GM04504 (cell line): ENCODE data around the gene CRACDL.
"Not testable (repeated sequence)": the region's sequence is repeated elsewhere in the genome, so short reads cannot be mapped to it uniquely, and the experiment has no call there.

Experiments
- DNase-seq: peaks from one replicate; pipeline ENCODE4 v3.0.0-alpha.2; 2012; ENCODE audit warnings: low read depth

CRACDL gene

DNA sequence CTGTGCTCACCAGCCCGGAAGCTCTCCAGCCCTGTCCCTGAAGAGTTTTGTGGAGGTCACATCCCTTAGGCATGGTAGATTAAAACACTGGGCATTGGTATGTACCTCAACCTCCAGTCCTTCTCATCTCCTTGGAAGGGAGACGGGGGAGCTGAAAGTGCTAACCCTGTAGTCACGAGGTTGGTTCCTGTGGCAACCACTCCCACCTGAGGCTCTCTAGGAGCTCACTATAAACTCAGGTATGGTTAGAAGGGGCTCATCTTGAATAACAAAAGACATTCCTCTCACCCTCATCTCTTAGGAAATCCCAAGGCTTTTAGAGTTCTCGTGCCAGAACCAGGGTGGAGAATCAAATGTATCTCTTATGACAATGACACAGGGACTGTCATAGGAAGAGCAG is 162.1 kb downstream of the CRACDL start:
- no peak for DNase-seq

DNA sequence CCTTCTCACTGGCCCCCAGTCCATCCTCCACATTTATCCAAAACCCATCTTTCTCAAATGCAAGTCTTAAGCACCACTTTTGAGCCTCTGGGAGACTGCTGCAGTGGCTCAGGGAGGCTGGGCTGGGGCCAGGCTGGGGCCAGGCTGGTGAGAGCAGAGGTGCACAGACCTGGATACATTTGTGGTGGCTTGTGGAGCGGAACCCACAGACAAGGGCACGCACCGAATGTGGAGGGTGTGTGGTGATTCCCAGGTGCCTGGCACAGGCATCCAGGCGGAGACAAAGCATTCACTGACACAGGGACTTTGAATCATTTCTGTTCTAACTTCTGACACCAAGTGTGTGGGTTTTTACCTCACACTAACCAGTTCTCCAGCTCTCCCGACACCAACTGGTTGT is 162.9 kb downstream of the CRACDL start:
- DNase-seq, result no peak

DNA sequence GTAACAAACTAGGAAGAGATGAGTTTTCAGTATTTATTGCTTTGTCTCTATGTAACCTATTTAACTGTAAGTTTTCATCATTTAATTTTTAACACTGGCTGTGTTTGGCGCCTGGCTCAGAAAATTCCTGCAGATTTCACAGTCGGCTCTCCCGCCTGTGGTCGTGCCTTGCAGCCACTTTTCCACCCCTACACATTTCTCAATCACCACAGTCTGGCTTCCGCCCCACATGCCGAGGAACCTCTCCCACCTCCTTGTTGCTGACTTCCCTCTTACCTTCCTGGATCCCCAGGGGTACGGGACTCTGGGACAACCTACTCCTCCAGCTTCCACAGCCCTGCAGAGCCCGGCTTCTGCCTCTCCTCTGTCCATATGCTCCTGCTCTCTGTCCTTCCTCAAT is 163.5 kb downstream of the CRACDL start:
- DNase-seq, result no peak

DNA sequence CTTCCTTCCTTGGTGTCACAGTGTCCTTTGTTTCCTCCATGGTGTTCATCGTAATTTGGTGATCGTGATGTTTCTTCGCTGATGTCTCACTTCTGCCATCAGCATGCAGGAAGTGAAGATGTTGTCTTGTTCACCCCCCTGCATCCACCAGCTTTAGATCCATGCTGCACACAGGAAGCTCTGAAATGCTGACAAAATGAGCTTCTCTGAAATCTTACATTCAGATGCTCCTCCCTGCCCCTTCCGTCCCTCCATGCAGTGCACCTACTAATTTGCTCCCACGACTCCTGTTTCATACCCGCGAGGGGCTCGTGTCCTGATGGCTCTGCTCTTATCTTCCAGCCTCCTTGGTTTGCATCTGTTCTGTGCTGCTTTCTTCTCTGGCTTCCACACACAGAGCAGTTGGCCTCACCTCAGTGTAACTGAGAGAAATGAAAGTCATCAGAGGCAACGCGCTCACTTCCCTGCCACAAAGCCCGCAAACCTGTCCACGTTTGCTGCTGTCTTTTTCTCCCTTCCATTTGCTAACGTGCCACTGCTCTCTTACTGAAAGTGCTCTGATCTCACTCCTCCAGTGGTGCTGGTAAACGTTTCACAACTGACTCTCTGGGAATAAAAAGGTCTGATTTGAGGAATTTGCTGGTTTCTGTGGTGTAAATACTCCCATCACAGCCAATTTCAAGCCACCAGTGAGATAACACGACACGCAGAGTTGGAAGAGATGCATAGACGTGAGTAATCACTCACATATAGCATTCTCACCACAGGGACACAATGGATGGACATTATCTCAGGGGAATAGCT is 164.1 kb downstream of the CRACDL start:
- DNase-seq, result no peak

DNA sequence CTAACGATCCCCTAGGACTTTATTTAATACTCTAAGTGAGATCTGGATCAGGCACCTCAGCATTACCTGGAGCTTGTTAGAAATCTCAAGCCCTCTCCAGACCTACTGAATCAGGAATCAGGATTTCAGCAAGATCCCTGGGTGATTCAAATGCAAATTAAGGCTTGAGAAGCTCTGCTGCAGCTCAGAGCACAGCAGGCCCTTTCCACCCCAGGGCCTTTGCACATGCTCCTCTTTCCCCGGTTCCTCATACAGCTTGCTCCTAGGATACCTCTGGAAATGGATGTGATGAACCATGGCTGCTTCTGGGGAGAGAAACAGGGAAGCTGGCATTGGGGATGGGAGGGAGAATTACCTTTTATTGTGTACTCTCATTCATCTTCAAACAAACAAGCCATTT is 164.8 kb downstream of the CRACDL start:
- DNase-seq, result no peak

DNA sequence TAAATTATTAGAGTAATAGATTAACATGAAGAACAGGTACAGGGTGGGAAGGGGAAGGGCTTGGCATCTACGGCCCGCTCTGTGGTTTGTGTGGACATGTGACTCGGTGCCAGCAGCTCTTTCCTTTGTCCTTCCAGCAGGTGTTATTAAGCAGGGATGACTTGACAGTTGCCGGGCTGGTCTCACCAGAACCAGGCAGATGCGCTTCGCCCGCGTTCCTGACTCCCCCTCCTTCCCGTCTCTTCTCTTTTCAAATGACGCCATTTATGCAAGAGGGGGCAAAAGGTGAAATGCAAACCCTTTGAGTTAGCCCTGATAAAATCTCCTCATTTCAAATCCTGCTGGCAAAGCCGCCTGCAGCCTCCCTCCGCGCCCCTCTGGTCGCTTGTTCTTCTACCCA is 166.2 kb downstream of the CRACDL start:
- DNase-seq, result no peak

DNA sequence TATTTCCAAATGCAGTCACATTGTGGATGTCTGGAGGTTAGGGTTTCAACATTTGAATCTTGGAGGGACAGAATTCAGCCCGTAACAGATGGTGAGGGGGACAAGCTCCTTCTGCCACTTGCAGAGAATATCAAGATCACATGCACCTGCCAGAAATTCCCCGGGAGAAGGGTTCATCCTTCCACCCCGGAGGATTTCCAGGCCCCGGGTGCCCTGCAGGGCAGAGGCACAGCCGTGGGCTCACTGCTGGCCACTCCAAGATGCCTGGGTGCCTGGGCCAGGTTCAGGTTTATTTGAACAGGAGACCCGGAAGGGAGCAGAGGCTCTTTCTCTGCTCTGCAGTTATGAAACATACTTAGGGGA is 166.9 kb downstream of the CRACDL start:
- DNase-seq, result no peak

DNA sequence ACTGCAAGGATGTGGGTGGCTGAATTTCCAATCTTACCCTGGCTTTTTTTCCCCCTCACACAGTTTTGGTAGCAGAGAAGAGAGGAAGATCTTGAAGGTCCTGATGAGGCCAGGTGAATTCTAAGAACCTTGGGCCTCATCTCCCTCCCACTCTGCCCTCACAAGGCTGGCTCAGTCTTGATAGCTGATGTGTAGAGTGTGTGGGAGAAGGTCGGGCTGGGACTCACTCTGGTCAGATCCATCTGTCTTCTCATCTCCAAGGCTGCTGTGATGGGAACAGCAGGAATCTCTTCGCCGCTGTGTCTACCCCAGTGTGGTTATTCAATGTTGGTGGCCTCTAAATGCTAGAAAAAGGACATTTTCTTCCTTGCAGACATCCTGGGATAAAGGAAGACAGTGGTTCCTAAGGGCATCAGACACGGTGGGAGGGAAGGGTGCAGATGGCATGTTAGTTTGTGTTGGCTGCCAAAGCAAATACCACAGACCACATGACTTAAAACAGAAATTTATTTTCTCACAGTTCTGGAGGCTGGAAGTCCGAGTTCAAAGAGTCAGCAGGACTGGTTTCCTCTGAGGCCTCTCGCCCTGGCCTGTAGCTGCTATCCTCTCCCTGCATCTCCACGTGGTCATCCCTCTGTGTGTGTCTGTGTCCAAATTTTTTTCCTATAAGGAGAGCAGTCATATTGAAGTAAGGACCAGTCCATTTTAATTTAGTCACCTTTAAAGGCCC is 167.5 kb downstream of the CRACDL start:
- no peak for DNase-seq

DNA sequence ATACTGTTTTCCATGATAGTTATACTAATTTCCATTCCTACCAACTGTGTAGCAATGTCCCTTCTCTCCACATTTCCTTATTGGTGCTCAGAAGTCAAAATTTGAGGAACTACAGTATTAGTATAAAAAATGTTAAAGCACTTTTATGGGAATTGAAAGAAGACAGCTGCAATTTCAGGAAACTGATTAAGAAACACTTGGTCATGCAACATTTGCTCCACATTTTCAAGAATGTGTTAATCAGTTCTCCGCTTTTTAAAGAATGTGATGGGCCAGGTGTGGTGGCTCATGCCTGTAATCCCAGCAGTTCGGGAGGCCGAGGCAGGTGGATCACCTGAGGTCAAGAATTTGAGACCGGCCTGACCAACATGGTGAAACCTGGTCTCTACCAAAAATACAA is 171.5 kb downstream of the CRACDL start:
- no peak for DNase-seq

DNA sequence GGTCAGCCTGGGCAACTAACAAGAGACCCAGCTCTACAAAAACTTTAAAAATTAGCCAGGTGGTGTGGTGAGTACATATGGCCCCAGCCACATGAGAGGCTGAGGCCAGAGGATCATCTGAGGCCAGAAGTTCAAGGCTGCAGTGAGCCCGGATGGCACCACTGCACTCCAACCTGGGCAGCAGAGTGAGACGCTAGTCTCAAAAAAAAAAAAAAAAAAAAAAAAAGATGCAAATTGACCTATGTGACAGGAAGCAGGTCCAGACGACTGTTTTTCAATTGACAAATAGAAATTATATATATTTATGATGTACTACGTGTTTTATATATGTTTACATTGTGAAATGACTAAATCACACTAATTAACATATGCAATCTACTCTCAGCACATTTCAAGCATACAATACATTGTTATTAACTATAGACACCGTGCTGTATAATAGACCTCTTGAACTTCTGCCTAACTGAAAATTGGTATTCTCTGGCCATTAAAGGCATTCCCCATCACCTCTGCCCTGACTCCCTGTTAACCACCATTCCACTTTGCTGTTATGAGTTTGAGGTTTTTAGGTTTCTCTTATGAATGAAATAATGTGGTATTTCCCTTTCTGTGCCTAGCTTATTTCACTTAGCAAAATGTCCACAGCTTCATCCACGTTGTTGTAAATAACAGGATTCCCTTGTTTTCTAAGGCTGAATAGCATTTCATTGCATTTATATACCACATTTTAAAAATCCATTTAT is 172.6 kb downstream of the CRACDL start:
- DNase-seq, result no peak

DNA sequence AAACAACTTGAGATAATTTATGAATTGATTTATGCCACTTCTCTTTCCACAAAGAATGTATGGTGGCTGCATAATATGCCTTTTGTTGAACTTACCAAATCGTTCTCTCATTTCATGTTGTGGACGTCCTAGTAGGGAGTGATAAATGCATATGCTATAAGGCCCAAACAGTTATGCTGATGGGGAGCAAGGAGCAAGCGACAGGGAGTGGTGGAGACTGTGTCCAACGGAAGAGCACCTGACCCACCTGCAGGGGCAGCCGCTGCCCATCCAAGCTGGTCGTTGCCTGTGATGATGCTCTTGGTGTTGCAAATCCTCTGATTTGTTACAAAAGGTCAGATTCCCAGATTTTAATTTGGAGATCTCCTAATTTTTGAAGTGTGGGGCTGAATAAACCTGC is 174.1 kb downstream of the CRACDL start:
- DNase-seq, result no peak

DNA sequence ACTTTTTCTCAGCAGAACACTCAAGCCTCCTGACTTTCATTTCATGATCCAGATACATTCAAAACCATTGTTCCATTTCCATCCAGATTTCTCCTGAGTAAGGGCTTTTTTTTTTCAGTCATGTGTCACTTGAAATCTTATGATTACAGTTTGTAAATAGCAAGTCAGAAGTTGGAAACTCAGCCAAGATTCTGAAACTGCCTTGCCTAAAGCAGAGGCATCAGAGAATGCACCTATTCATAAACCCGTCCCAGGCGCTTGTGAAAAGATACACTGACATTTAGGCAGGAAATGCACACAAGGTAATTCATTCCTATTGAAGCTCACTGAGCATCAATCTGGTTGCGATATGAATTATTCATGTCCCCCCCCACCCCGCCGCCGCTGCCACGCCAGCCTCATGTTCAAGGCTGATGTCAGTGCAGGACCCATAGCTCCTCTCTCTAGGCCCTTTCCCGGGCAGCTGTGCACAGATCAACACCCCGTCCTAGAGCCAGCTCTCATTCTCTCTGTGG is 174.7 kb downstream of the CRACDL start:
- no peak for DNase-seq

DNA sequence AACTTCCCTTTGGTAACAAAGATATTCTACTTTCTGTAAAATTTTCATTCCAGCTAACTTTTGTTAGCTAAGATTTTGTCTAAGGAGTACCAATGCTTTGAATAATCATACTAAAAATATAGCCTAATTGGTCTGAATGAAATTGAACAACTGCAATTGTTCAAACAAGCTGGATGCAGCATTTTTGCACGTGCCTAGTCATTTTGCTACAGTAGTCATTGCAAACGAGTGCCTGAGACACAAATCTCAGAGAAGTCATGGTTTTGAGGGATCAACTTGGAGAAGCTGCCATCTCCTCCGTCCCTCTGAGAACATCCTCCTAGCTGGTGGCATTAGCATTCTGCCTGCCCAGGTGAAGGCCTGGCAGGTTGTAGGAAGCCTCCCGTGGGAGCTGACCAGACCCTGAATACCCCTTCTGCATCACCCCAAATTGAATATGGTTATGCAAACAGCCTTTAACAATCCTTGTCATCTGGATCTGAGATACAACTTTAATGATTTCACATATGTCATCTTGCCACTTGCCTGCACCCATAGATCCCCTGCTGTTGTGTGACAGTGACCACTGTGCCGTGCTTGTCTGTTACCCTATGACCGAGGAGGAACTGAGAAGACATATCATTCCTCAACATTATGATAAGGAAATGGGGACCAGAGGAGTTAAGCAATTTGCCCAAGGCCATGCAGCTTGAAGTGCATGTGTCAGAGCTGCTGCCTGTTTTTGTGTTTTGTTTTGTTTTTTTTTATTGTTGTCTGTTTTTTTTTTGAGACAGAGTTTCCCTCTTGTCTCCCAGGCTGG is 176.0 kb downstream of the CRACDL start:
- no peak for DNase-seq

DNA sequence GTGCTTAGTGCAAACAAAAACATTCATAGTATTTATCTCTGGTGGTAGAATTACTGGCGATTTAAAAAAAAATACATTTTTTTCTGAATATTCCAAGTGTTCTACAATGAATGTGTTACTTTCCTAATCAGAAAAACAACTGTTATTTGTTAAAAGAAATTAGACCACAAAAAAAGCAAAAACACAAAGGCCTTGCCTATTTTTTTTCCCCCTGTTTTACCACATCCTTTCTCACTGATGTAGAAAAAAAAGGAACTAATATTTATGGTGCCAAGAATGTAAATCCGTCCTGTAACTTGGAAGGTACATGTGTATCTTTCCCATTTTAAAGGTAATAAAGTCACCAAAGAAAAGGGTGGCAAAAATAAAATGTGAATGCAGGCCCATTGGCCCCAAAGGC is 176.7 kb downstream of the CRACDL start:
- DNase-seq, result no peak

DNA sequence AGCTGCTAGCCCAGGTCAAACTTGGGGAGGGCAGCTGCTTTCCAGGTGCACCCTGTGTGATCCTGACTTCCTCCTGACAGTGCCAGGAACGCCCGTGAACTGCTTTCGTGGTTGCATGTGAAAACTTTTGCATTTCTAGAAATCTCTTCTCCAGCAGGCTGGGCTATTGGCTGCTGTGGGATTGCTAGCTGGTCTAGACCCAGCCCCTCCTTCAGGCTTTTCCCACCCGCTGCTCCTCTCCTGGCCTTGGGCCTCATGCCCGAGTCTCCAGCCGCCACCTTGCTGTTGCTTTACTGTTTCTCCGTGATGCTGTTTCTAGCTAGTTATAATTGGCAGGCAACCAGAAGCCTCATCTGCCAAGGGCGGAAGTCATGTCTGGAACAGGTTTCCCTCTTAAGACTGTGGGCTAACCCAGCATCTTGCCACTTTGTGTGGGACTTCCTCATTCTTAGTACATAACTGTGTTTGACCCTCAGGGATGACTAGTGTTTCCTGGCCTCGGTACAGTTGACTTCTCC is 178.1 kb downstream of the CRACDL start:
- peak; percentile 68 for DNase-seq

DNA sequence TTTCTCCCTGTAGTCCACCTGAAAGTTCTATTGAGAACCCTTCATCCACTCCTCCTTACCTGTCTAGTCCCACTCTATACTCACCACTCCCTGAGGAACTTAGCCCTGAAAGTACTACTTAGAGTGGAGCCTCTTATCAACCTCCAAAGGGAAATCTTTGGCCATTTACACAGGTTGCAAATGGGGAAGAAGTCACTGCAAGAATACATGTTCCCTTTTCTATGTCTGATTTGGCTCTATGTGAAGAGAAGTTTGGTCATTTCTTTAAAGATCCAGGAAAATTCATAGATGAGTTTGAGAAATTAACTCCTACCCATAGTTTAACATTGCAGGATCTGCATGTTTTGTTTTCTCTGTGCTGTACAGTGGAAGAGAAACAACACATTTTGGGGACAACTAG is 182.2 kb downstream of the CRACDL start:
- DNase-seq, result no peak

DNA sequence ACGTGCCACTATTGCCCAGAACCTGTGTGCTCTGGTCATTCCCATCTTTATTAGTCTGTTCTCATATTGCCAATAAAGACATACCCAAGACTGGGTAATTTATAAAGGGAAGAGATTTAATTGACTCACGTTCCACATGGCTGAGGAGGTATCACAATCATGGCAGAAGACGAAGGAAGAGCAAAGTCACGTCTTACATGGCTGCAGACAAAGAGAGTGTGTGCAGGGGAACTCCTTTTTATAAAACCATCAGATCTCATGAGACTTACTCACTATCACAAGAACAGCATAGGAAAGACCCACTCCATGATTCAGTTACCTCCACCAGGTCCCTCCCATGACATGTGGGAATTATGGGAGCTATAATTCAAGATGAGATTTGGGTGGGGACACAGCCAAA is 183.3 kb downstream of the CRACDL start:
- DNase-seq, result not testable (repeated sequence)

DNA sequence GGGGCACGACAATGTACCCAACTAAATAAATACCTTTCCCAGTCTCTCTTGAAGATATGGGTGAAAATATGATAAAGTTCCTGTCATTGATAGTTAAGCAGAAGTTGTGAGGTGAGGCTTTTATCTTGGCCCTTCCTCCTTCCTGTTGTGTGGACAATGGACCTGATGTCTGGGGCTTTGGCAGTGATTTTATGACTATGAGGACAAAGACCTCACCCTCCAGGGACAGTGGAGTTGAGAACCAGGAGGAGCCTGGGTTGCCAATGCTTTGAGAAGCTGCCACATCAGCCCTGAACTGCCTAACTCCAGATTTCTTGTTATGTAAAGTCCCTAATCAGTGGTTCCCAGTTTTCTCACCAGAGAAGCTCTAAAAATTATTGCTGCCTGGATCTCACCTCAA is 184.3 kb downstream of the CRACDL start:
- no peak for DNase-seq

DNA sequence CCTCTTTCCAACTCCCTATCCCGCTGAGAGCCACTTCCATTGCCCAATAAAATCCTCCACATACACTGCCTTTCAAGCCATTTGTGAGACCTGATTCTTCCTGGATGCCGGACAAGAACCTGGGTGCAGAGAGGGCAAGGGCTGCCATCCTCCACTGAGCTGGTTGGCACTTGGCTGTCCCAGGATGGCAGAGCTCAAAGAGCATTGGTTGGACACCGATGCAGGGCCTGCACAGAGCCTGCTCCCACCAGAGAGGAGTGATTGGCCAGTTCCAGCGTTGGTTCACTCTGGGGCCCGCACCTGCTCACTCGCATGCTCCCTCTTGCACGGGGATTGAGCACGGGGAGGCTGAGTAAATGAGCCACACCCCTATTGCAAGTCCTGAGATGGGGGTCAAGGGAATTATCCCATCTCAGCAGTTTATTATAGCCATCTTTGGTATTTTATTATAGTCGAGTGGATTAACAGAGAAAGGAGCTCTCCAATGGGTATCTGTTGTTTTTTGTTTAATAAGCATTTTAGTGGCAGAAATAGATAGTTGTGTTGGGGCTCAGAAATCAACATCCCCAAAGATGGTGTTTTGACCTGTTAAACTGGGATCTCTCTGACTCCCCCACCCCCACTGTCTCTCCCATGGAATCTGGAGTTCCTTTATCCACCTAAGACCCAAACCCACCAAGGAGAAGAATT is 185.3 kb downstream of the CRACDL start:
- no peak for DNase-seq

DNA sequence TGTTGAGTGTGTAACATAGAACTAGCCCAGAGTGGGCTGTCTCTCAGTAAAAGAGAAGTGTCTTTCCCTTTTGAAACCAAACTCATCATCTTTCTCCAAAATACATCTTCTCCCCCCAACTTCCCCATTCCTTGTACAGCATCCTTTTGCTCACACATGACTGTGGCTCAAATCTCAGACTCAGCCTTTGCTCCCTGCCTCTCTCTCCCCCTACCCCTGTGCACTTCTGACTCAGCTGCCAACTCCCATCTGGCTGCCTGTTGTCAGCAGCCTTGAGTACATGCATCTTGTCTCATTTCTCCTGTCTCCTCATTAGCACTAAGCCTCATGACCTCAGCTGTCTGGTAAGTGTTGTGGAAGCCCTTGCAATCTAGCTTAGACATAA is 187.0 kb downstream of the CRACDL start:
- no peak for DNase-seq
